ENCODE results near the gene NUP210.

NUP210 gene

DNA sequence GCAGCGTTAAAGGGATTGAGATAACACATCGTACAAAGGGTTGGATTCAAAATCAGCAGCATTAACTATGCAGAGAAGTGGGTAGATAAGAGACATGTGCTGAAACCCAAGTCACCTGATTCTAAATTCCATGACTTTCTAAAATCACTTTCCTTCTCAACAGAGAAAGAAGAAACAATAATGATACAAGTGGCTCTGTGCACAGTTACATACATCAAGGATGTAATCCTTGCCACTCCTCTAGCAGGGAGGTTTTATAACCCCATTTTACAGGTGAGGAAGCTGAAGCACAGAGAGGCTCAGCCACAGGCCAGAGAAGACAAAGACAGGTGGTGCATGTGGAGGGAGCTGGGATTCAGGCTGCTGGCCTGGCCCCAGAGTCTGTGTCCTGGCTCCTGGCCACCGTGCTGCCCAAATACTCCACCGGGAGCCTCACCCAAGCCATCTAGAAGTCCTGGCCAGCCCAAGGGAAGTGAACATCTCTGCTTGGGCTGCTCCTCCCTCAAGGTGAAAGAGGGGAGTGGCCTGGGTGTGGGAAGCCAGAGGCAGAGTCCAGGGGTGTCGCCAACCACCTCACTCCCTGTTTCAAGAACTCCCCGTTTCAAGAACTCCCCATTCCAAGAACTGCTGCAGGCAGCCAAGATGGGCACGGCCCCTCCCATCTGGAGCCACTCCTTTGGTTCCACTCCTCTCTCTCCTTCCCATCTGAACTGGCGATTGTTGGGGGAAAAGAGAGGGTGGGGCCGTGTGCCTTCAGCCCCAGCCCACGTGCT lies 147.1 kb downstream of the NUP210 start:
- no peak for DNase-seq

- no peak for DNase-seq
Measured at GRCh38 chr3:13269711-13270378, 150.3 kb downstream of the NUP210 start.

GRCh38 chr3:13268961-13269441 lies 151.1 kb downstream of the NUP210 start:
- no peak for DNase-seq

DNA sequence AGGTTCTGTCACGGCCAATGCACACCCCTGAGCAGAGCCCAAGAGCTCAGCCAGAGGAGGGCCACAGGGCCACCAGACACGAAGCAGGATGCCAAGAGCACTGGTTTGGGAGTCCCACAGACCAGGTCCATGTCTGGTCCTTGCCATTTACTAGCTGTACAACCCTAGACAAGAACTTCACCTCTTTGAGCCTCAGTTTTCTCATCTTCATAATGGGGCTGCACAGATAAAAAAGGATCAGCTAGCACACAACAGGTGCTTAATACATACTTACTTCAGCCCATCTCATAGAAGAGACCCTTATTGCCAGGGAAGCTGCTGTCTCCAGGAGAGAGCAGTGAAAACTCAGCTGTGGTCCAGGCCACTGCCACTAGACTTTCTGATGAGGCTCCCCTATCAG lies 152.0 kb downstream of the NUP210 start:
- DNase-seq, result no peak

DNA sequence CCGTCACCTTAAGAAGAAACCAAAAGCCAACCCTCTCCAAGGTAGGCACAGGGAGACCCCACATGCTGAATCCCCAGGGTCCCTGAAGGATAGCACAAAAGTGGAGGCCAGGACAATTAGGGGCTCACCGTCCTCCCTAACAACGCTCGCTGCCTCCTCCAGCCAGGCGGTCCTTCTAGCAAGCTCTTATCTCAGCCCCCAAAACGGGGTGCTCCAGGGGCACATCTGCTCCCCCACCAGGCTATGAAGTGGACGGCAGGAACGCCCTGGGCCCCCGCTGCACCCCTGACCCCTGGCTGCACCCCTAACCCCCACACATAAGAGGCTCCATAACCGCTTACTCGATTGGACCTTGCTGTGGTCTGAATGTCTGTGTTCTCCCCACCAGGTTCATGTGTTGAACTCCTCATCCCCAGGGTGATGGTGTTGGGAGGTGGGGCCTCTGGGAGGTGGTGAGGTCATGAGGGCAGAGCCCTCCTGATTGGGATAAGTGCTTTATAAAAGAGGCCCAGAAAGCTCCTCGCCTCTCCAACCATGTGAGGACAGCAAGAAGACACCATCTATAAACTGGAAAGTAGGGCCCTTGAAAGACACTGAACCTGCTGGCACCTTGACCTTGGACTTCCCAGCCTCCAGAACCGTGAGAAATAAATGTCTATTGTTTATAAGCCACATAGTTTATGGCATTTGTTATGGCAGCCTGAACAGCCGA lies 153.3 kb downstream of the NUP210 start:
- no peak for DNase-seq
